Measurements from ENCODE around the gene FAM184A.

DNA sequence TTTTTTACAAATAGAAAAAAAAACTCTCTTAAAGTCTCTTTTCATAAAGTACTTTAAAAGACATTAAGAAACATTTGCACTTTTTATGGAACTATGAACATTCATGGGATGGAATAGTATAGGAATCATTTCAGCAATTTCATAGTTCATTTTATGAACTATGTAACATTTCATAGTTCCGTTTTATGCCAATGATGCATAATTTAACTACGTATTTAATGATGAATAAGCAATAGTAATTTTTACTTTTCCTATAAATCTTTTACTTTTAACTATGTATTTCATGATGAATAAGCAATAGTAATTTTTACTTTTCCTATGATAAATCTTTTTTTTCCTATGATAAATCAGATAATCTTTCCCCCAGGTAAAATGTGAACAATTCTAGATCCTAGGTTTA lies 47.7 kb downstream of the FAM184A start:
- no peak for TF ChIP-seq POLR2A (IDR thresholded peaks at IDR 0.05)
- TF ChIP-seq, protein P1, sequence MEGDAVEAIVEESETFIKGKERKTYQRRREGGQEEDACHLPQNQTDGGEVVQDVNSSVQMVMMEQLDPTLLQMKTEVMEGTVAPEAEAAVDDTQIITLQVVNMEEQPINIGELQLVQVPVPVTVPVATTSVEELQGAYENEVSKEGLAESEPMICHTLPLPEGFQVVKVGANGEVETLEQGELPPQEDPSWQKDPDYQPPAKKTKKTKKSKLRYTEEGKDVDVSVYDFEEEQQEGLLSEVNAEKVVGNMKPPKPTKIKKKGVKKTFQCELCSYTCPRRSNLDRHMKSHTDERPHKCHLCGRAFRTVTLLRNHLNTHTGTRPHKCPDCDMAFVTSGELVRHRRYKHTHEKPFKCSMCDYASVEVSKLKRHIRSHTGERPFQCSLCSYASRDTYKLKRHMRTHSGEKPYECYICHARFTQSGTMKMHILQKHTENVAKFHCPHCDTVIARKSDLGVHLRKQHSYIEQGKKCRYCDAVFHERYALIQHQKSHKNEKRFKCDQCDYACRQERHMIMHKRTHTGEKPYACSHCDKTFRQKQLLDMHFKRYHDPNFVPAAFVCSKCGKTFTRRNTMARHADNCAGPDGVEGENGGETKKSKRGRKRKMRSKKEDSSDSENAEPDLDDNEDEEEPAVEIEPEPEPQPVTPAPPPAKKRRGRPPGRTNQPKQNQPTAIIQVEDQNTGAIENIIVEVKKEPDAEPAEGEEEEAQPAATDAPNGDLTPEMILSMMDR (IDR thresholded peaks at IDR 0.05): no peak
